Duodenal mucosa (tissue), 2 donors: ENCODE measurements around the gene KCNH6.

Source experiments
- H3K27ac ChIP-seq: one replicate; pipeline ENCODE4 v1.7.0; 2013; ENCODE audit warnings: low read depth, low read length
- H3K27me3 ChIP-seq, 2 donors: one replicate each; pipeline ENCODE4 v1.7.0; 2013; ENCODE audit warnings: low read length in 2 of 2, control low read depth in 1 of 2; ENCODE audit not compliant: insufficient read depth in 2 of 2, control insufficient read depth in 1 of 2
- H3K36me3 ChIP-seq, 2 donors: one replicate each; pipeline ENCODE4 v1.7.0; 2013; ENCODE audit warnings: low read length in 2 of 2, control low read depth in 1 of 2; ENCODE audit not compliant: insufficient read depth in 2 of 2, control insufficient read depth in 1 of 2
- H3K4me1 ChIP-seq, 2 donors: one replicate each; pipeline ENCODE4 v1.7.0; 2013; ENCODE audit warnings: low read length in 2 of 2, control low read depth in 1 of 2; ENCODE audit not compliant: insufficient read depth in 2 of 2, control insufficient read depth in 1 of 2
- H3K4me3 ChIP-seq, 2 donors: one replicate each; pipeline ENCODE4 v1.7.0; 2013; ENCODE audit warnings: low read length in 2 of 2, low read depth in 1 of 2
- H3K9ac ChIP-seq, 2 donors: one replicate each; pipeline ENCODE4 v1.7.0; 2013; ENCODE audit warnings: low read length in 2 of 2, low read depth in 1 of 2
- H3K9me3 ChIP-seq, 2 donors: one replicate each; pipeline ENCODE4 v1.7.0; 2013; ENCODE audit warnings: low read length in 2 of 2, control low read depth in 1 of 2; ENCODE audit not compliant: control insufficient read depth in 1 of 2

The KCNH6 gene

GRCh38 chr17:63542942-63543821 is 20.0 kb downstream of the KCNH6 start:
- Histone ChIP-seq H3K36me3 (no peaks in the 10 kb centered on the region), H3K27ac (no peak overlapping the region), H3K4me3 (peak overlapping the region in 1 of 2 donors; percentile 22), H3K9me3 (no peaks in the 10 kb centered on the region), H3K9ac (no peak overlapping the region), H3K27me3 (peaks cover 13 to 17% of the 10 kb centered on the region in 2 donors), H3K4me1 (peaks cover 0 to 5% of the 10 kb centered on the region in 2 donors)

DNA sequence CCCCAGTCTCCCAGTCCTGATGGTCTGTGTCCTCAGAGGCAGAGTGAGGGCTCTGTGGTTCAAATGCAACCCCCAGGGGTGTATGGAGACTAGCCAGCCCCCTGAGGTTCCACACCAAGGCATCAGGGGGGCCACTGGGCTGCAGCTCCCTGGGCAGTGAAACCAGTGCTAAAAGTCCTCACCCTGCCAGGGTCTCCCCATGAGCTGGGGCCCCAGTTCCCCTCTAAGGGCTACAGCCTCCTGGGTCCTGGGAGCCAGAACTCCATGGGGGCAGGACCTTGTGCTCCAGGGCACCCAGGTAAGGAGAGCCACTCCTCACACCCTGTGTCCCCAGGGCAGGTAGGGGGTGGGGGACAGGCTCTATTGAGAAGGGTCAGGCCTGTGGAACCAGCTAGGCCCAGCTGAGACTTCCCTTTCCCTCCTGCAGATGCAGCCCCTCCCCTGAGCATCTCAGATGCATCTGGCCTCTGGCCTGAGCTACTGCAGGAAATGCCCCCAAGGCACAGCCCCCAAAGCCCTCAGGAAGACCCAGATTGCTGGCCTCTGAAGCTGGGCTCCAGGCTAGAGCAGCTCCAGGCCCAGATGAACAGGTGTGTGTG is 20.8 kb downstream of the KCNH6 start:
- peaks cover 7 to 9% of the 10 kb centered on the region in 2 donors for H3K27me3 ChIP-seq
- no peak overlapping the region for H3K4me3 ChIP-seq
- no peaks in the 10 kb centered on the region for H3K36me3 ChIP-seq
- H3K9me3 ChIP-seq = no peaks in the 10 kb centered on the region
- H3K27ac ChIP-seq = no peak overlapping the region
- H3K9ac ChIP-seq = no peak overlapping the region
- no peaks in the 10 kb centered on the region for H3K4me1 ChIP-seq

DNA sequence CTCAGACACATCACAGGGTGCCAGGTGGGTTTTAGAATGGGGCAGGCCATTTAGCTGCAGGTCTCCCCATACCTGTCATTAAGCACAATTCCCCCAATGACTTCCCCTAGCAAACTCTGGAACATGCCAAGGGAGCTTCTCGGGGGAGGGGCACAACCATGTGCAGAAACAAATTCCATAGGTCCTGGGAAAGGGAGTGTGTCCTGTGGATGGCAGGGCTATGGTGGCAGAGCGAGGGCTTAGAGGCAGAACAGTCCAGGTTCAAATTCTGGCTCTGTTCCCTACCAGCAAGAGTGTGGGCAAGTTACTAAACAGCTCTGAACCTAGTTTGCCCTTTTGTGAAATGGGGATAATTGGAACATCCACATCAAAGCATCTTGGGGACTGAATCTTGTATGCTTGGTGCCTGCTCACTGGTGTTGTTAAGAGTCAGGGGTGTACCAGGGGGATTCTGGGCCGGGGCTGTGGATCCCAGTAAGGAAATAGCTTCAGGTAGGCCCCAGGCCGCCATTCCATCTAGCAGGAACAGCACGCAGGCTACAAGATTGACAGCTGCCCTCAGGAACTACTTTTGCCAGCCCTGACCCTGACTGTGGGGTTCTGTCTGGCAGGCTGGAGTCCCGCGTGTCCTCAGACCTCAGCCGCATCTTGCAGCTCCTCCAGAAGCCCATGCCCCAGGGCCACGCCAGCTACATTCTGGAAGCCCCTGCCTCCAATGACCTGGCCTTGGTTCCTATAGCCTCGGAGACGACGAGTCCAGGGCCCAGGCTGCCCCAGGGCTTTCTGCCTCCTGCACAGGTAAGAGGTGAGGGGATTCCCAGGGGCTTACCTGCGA is 21.5 kb downstream of the KCNH6 start:
- Histone ChIP-seq H3K9me3 (no peaks in the 10 kb centered on the region), H3K4me1 (peaks cover 0 to 5% of the 10 kb centered on the region in 2 donors), H3K9ac (no peak overlapping the region), H3K27ac (no peak overlapping the region), H3K36me3 (no peaks in the 10 kb centered on the region), H3K27me3 (peaks cover 0 to 2% of the 10 kb centered on the region in 2 donors), H3K4me3 (no peak overlapping the region)

DNA sequence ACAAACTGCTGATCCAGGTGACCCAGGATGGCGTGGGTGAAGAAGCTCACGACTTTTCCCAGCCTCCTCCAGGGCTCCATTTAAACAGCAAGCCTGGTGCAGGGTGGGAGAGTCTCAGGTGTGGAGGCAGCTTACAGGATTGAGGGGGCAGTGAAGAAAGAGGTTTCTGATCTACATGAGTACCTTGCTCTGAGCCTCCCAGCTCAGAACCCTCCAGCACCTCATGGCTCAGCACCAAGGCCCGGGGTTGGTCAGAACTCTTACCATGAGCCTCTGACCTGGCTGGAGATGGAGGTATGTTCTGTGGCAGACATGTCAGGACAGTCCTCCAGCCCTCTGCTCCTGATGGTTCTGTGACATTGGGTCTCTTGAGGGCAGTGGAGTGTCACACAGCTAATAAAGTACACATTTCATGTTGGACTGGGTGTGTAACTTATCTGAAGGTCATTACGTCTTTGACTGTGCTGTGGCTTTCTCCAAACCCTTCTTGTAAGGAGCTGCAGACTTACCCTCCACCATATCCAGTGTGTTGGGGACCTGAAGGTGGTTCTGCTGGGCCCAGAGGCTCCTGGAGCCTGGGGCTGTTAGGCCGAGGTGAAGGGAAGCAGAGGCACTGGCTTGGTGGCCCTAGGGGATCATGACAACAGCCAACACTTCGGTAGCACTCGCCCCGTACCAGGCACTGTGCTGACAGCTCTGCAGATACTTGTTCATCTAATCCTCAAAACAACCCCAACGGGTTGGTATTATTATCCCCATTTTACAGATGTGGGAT is 23.3 kb downstream of the KCNH6 start:
- no peaks in the 10 kb centered on the region for H3K9me3 ChIP-seq
- peaks cover 0 to 10% of the 10 kb centered on the region in 2 donors for H3K4me1 ChIP-seq
- H3K36me3 ChIP-seq = no peaks in the 10 kb centered on the region
- H3K9ac ChIP-seq = no peak overlapping the region
- no peaks in the 10 kb centered on the region for H3K27me3 ChIP-seq
- no peak overlapping the region for H3K4me3 ChIP-seq
- H3K27ac ChIP-seq = no peak overlapping the region

- H3K4me1 ChIP-seq = peaks cover 2 to 12% of the 10 kb centered on the region in 2 donors
- H3K9me3 ChIP-seq = no peaks in the 10 kb centered on the region
- no peak overlapping the region for H3K9ac ChIP-seq
- H3K27me3 ChIP-seq = no peaks in the 10 kb centered on the region
- no peaks in the 10 kb centered on the region for H3K36me3 ChIP-seq
- no peak overlapping the region for H3K4me3 ChIP-seq
- no peak overlapping the region for H3K27ac ChIP-seq
These were observed 23.9 kb downstream of the KCNH6 start for GRCh38 chr17:63547083-63547523.

DNA sequence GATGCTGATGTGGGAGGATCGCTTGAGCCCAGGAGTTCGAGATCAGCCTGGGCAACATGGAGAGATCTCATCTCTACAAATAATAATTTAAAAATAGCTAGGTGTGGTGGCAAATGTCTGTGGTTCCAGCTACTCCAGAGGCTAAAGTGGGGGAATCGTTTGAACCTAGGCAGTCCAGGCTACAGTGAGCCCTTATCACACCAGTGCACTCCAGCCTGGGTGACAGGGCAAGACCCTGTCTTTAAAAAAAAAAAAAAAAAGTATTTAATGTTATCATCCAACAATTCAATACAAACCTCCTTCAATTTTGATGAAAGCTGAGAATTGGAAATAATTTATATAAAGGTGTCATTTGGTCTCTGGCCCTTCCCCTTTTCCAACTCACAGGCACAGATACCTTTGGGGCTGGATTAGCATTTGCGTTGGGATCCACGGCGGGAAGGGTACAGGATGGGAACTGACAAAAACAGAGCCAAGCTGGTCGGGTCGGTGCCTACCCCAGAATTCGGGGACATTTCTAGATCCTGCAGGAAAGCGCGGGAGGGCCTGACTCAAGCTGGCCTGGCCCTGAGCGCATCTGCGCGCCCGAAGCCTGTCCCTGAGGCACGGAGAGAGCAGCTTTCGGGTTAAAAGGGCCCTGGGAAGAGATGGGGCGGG is 26.3 kb downstream of the KCNH6 start:
- H3K9me3 ChIP-seq = no peaks in the 10 kb centered on the region
- H3K4me3 ChIP-seq = peak overlapping the region; percentile 89 to 100

GRCh38 chr17:63549946-63550816 is 27.0 kb downstream of the KCNH6 start, which contains the start of gene DCAF7:
Gene DCAF7, plus strand, starts transcription at chr17:63550477. Its CDS starts 201 bp downstream, at chr17:63550678.
- Histone ChIP-seq H3K9me3 (no peaks in the 10 kb centered on the region), H3K4me1 (peaks cover 22 to 37% of the 10 kb centered on the region in 2 donors), H3K36me3 (no peaks in the 10 kb centered on the region), H3K27me3 (no peaks in the 10 kb centered on the region), H3K4me3 (peak within 1 kb of the TSS; percentile 97 to 100), H3K27ac (peak within 1 kb of the TSS; percentile 91), H3K9ac (peak within 1 kb of the TSS; percentile 97)

More for the DNA sequence above, 26.3 kb downstream of the KCNH6 start:
- peaks cover 22 to 29% of the 10 kb centered on the region in 2 donors for H3K4me1 ChIP-seq
- no peaks in the 10 kb centered on the region for H3K36me3 ChIP-seq
- peak overlapping the region; percentile 79 to 97 for H3K9ac ChIP-seq
- peak overlapping the region; percentile 80 for H3K27ac ChIP-seq
- no peaks in the 10 kb centered on the region for H3K27me3 ChIP-seq

- Histone ChIP-seq H3K9ac (peak overlapping the region; percentile 91 to 97), H3K4me1 (peaks cover 22 to 38% of the 10 kb centered on the region in 2 donors), H3K27ac (peak overlapping the region; percentile 91), H3K36me3 (no peaks in the 10 kb centered on the region), H3K4me3 (peak overlapping the region; percentile 97 to 100), H3K9me3 (no peaks in the 10 kb centered on the region), H3K27me3 (no peaks in the 10 kb centered on the region)
These were observed 27.9 kb downstream of the KCNH6 start for GRCh38 chr17:63550817-63551639.
